Lower lobe of right lung (tissue), 2 donors: ENCODE results near the gene ALAS1. TPM values are rescaled to one million over a fixed set of nuclear protein-coding genes. Genes with fewer than 3 reads are reported as not detected.
A peak's percentile ranks its signal among the peaks of the same experiment; 100 is the strongest.

ENCODE experiments used
- ATAC-seq, 2 donors: fragments of 200-7000 bp; cut with Tn5 transposase; one replicate each; pipeline ENCODE4 v1.9.1; 2020 to 2022; ENCODE audit warnings: mild to moderate bottlenecking in 2 of 2, moderate library complexity in 2 of 2
- DNase-seq: peaks from one replicate; pipeline ENCODE4 v3.0.0-alpha.2; 2020
- H3K27ac ChIP-seq: fragments of 200-600 bp; one replicate; pipeline ENCODE4 v1.8.0; 2022
- H3K27me3 ChIP-seq: fragments of 200-600 bp; one replicate; pipeline ENCODE4 v1.8.0; 2022; ENCODE audit warnings: low read depth
- H3K36me3 ChIP-seq: fragments of 200-600 bp; one replicate; pipeline ENCODE4 v1.8.0; 2022; ENCODE audit warnings: mild to moderate bottlenecking
- H3K4me1 ChIP-seq: fragments of 200-600 bp; one replicate; pipeline ENCODE4 v1.8.0; 2022
- H3K4me3 ChIP-seq: fragments of 200-600 bp; one replicate; pipeline ENCODE4 v1.8.0; 2022; ENCODE audit warnings: mild to moderate bottlenecking
- H3K9me3 ChIP-seq: fragments of 200-600 bp; one replicate; pipeline ENCODE4 v1.8.0; 2022
- intact Hi-C: fragments of 100-400 bp; cut with DNase I; formaldehyde crosslinking; loops from one replicate; pipeline ENCODE4 v1.11.0; 2022
- total RNA-seq: library from RNA; stranded (reverse); fragmentation: NEBNext Ultra II Directional; extraction: Animal tissue kit (Norgen Biotek cat#: 25700); gene quantifications from one replicate; pipeline ENCODE4 v1.2.1, GENCODE V29; 2021
- TF ChIP-seq, protein P1 (sequence below): fragments of 200-600 bp; IDR thresholded peaks from one replicate; pipeline ENCODE4 v1.8.0; 2022; ENCODE audit warnings: antibody characterized with exemption, mild to moderate bottlenecking
- donor health status: DM: no; HTN: yes; CAD: no; lungs with severe emphysema.

The ALAS1 gene
- total RNA-seq, 1 donor from 2014 or later, result 103 TPM

GRCh38 chr3:52191663-52192062 is 6.3 kb upstream of the ALAS1 start:
- intact Hi-C loops, result no loop called here
- Histone ChIP-seq H3K4me1 (peaks cover 54% of the 10 kb centered on the region), H3K27ac (peak overlapping the region; percentile 41)

DNA sequence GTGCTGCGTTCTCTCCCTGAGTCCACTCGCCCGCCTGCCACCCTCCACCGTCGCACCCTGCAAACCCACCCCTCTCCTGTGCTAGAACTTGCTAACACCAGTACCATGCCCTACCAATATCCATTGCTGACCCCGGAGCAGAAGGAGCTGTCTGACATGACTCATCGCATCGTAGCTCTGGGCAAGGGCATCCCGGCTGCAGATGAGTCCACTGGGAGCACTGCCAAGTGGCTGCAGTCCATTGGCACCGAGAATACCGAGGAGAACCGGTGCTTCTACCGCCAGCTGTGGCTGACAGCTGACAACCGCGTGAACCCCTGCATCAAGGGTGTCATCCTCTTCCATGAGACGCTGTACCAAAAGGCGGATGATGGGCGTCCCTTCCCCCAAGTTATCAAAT is 4.9 kb upstream of the ALAS1 start:
- no peak overlapping the region for H3K4me3 ChIP-seq
- no peak overlapping the region for H3K27ac ChIP-seq
- peaks cover 66% of the 10 kb centered on the region for H3K4me1 ChIP-seq
- TF ChIP-seq, protein P1, sequence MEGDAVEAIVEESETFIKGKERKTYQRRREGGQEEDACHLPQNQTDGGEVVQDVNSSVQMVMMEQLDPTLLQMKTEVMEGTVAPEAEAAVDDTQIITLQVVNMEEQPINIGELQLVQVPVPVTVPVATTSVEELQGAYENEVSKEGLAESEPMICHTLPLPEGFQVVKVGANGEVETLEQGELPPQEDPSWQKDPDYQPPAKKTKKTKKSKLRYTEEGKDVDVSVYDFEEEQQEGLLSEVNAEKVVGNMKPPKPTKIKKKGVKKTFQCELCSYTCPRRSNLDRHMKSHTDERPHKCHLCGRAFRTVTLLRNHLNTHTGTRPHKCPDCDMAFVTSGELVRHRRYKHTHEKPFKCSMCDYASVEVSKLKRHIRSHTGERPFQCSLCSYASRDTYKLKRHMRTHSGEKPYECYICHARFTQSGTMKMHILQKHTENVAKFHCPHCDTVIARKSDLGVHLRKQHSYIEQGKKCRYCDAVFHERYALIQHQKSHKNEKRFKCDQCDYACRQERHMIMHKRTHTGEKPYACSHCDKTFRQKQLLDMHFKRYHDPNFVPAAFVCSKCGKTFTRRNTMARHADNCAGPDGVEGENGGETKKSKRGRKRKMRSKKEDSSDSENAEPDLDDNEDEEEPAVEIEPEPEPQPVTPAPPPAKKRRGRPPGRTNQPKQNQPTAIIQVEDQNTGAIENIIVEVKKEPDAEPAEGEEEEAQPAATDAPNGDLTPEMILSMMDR, result no peak
- H3K9me3 ChIP-seq, result no peaks in the 10 kb centered on the region
- intact Hi-C loops, result no loop called here
- H3K36me3 ChIP-seq, result no peaks in the 10 kb centered on the region
- no peaks in the 10 kb centered on the region for H3K27me3 ChIP-seq
- DNase-seq (no peak), ATAC-seq (no peak)

More at GRCh38 chr3:52191663-52192062, 6.3 kb upstream of the ALAS1 start:
- TF ChIP-seq, protein P1, result no peak
- DNase-seq (no peak), ATAC-seq (no peak)
- H3K27me3 ChIP-seq, result no peaks in the 10 kb centered on the region
- no peaks in the 10 kb centered on the region for H3K9me3 ChIP-seq
- no peaks in the 10 kb centered on the region for H3K36me3 ChIP-seq
- no peak overlapping the region for H3K4me3 ChIP-seq

GRCh38 chr3:52194485-52195290 is 3.3 kb upstream of the ALAS1 start:
- DNase-seq (peak; percentile 88), ATAC-seq (peak; percentile 11 to 47)
- Histone ChIP-seq H3K27ac (no peak overlapping the region), H3K4me1 (peaks cover 72% of the 10 kb centered on the region), H3K36me3 (peaks cover 6% of the 10 kb centered on the region), H3K4me3 (no peak overlapping the region), H3K9me3 (no peaks in the 10 kb centered on the region), H3K27me3 (no peaks in the 10 kb centered on the region)
- TF ChIP-seq, protein P1, result no peak
- intact Hi-C loops, result no loop called here

DNA sequence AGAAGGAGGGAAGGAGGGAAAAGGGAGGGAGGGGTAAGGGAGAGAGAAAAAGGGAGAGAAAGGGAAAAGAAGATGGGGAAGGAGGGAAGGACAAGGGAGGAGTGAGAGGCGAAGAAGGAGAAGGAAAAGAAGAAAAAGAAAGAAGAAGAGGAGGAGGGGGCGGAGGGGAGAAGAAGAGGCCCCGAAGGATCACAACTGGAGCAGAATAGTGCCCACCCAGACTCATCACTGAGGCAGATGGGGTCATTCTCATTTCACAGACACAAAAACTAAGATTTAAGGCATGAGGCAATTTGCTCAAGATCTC is 2.7 kb upstream of the ALAS1 start:
- H3K4me3 ChIP-seq, result no peak overlapping the region
- H3K27ac ChIP-seq, result peak overlapping the region; percentile 91
- DNase-seq (no peak), ATAC-seq (no peak)
- H3K36me3 ChIP-seq, result peaks cover 12% of the 10 kb centered on the region
- no peaks in the 10 kb centered on the region for H3K27me3 ChIP-seq
- TF ChIP-seq, protein P1, result no peak
- peaks cover 72% of the 10 kb centered on the region for H3K4me1 ChIP-seq
- intact Hi-C loops, result no loop called here
- H3K9me3 ChIP-seq, result no peaks in the 10 kb centered on the region

GRCh38 chr3:52195823-52196331 is 2.1 kb upstream of the ALAS1 start:
- H3K4me3 ChIP-seq, result no peak overlapping the region
- no peaks in the 10 kb centered on the region for H3K9me3 ChIP-seq
- ATAC-seq (peak; percentile 41 to 47), DNase-seq (peak; percentile 71)
- peaks cover 72% of the 10 kb centered on the region for H3K4me1 ChIP-seq
- H3K36me3 ChIP-seq, result peaks cover 18% of the 10 kb centered on the region
- peak overlapping the region; percentile 91 for H3K27ac ChIP-seq
- no peaks in the 10 kb centered on the region for H3K27me3 ChIP-seq
- TF ChIP-seq, protein P1, result no peak
- intact Hi-C loops, result no loop called here
